ENCODE measurements around the gene TSN. TPM values are rescaled to one million over a fixed set of nuclear protein-coding genes. Genes with fewer than 3 reads are reported as not detected.

The TSN gene
- total and polyA plus RNA-seq, 9 of the 15 experiments (the other 6 are each of a cell fraction or from before 2014, with no cell fraction given) = 63.2 to 152 (median 95.2) TPM

- TF ChIP-seq ZSCAN29 (IDR thresholded peaks at IDR 0.05) (no peak), CBX1 (IDR thresholded peaks at IDR 0.05; ENCODE audit: low read depth) (no peak), DDX20 (tag; IDR thresholded peaks at IDR 0.05; ENCODE audit: low read depth) (no peak), SNIP1 (IDR thresholded peaks at IDR 0.05; ENCODE audit: low read depth) (no peak)
Measured at GRCh38 chr2:121736462-121737336, 18.8 kb upstream of the TSN start, which contains the start of gene NIFK (continued).

- no TSS peak for BruUV-seq (replicated peaks)
- WGBS (ENCODE audit: insufficient coverage, low coverage, missing lambda C conversion rate) = 38% methylated on average over 6 of the region's 6 CpGs
- CTCF ChIA-PET (ENCODE audit: low intra/inter-chr PET ratio) = no interaction called here
- TF ChIP-seq TGIF2 (CRISPR knock-in tag; IDR thresholded peaks at IDR 0.05) = no peak
- TF ChIP-seq THRAP3 (IDR thresholded peaks at IDR 0.05; ENCODE audit: borderline replicate concordance) = no peak
- TF ChIP-seq GTF2E2 (tag; IDR thresholded peaks at IDR 0.05) = no peak
- no peak for TF ChIP-seq TAF9B (IDR thresholded peaks at IDR 0.05; ENCODE audit: partially characterized antibody)
- TF ChIP-seq PRDM10 (IDR thresholded peaks at IDR 0.05; ENCODE audit: partially characterized antibody) = peak; percentile 19
- TF ChIP-seq ZFP1 (CRISPR knock-in tag; IDR thresholded peaks at IDR 0.05) = no peak
- TF ChIP-seq ZNF395 (CRISPR knock-in tag; IDR thresholded peaks at IDR 0.05) = 0 out of 2 replicates have a peak, but pooled peaks have one; percentile 28
- no peak for TF ChIP-seq SRSF3 (IDR thresholded peaks at IDR 0.05; ENCODE audit: insufficient read depth, low read length)
- TF ChIP-seq FOXJ3 (CRISPR knock-in tag; IDR thresholded peaks at IDR 0.05) = no peak
- TF ChIP-seq MLX (CRISPR knock-in tag; conservative IDR thresholded peaks at IDR 0.05) = no peak
- TF ChIP-seq ZNF696 (CRISPR knock-in tag; conservative IDR thresholded peaks at IDR 0.05) = no peak
Measured at GRCh38 chr2:121740973-121741372, 14.5 kb upstream of the TSN start.

More at GRCh38 chr2:121740973-121741372, 14.5 kb upstream of the TSN start:
- Histone ChIP-seq H3K79me2 (ENCODE audit: control insufficient read depth, insufficient read depth, low read length) (peaks cover 8% of the 10 kb centered on the region), H3K27ac (ENCODE audit: extremely low read depth, low read depth, low read length) (no peak overlapping the region), H3K9ac (ENCODE audit: insufficient read depth in 1 of 2, low read depth in 2 of 2, low read length in 2 of 2) (peak overlapping the region in 1 of 2 experiments; percentile 51; a peak in 1 of 4 replicates), H3K9me3 (replicated peaks; ENCODE audit: control insufficient read depth, insufficient read depth, low read depth, low read length) (no peaks in the 10 kb centered on the region), H3K9me1 (ENCODE audit: control insufficient read depth, insufficient read depth, low read length) (no peaks in the 10 kb centered on the region), H2AFZ (ENCODE audit: low read depth, low read length) (peak overlapping the region; percentile 92), H3K4me3 (no peak overlapping the region), H3K27me3 (ENCODE audit: control insufficient read depth in 2 of 2, insufficient read depth in 2 of 2, low read length in 2 of 2) (no peaks in the 10 kb centered on the region), H4K20me1 (replicated peaks; ENCODE audit: control insufficient read depth, insufficient read depth, low read length) (no peaks in the 10 kb centered on the region), H3K36me3 (ENCODE audit: control insufficient read depth, insufficient read depth, low read length) (no peaks in the 10 kb centered on the region), H3K4me1 (replicated peaks in 1 of 2; ENCODE audit: control insufficient read depth in 2 of 2, insufficient read depth in 2 of 2, low read length in 2 of 2) (peaks cover 7 to 20% of the 10 kb centered on the region in 2 experiments; a peak in 4 of 5 replicates), H3K4me2 (ENCODE audit: insufficient read depth, low read length) (no peak overlapping the region)
- ATAC-seq = no peak
- intact Hi-C loops (cut with micrococcal nuclease) (no loop called here), in situ Hi-C loops (cut with MboI) (no loop called here)
- FAIRE-seq = no peak
- DNase-seq (ENCODE audit: extremely low read depth in 1 of 4, low spot score in 3 of 4) = no peak
- POLR2A ChIA-PET = no interaction called here
